GM21717 (cell line): Measurements from ENCODE around the gene SLC30A2.

Experiments used
- ATAC-seq: cut with Tn5 transposase; IDR thresholded peaks from one replicate; pipeline ENCODE4 v1.9.1; 2021; ENCODE audit warnings: mild to moderate bottlenecking, moderate library complexity; ENCODE audit not compliant: unreplicated experiment

The SLC30A2 gene

DNA sequence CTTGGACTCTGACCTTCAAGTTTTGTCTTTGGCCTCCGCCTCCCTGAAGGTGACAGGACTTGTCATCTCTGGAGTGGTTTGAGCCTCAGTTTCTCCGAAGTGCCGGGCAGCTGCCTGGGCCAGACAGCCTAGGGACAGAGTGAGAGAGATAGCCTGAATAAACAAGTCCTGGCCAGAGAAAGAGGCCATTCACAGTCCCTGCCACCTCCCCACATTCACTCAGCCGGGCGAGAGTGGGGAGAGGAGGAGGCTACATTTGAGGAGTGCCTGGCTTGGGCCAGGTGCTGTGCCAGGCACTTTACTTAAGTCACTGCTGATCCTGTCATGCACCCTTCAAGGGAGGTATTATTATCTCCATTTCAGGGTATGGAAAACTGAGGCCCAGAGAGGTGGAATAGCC is 20.9 kb downstream of the SLC30A2 start:
- ATAC-seq: no peak

GRCh38 chr1:26023826-26024225 is 22.1 kb downstream of the SLC30A2 start:
- ATAC-seq: no peak

DNA sequence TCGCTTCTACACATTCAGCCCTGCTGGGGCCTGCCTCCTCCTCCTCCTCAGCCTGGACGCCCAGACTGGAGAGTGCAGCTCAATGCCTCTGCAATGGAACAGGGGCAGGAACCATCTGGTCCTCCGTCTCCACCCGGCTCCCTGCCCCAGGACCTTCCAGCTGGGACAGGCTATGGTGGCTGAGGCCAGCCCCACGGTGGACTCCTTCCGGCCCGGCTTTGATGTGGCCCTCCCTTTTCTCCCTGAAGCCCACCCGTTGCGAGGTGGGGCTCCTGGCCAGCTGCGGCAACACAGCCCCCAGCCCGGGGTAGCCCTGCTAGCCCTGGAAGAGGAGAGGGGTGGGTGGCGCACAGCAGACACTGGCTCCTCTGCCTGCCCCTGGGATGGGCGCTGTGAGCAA is 22.9 kb downstream of the SLC30A2 start:
- ATAC-seq: no peak

DNA sequence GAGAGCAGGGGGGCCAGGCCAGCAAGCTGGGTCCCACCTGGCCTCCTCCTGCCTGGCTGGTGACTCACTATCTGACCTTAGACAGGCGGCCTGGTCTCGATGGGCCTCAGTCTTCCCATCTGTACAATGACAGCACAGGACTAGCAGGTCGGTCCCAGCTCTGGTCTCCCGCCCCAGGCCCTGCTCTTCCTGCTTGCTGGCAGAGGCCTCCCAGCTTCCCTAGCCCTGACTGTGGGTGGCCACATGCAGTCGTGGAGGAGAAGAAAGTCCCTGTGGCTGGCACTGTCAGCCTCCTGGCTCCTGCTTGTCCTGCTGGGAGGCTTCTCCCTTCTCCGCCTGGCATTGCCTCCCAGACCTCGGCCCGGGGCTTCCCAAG is 23.5 kb downstream of the SLC30A2 start:
- no peak for ATAC-seq

- no peak for ATAC-seq
Observed at GRCh38 chr1:26021647-26022403, 24.1 kb downstream of the SLC30A2 start, which contains the start of gene EXTL1. Gene EXTL1 (plus strand): TSS chr1:26021775. CDS start chr1:26022647, 872 bp downstream.

DNA sequence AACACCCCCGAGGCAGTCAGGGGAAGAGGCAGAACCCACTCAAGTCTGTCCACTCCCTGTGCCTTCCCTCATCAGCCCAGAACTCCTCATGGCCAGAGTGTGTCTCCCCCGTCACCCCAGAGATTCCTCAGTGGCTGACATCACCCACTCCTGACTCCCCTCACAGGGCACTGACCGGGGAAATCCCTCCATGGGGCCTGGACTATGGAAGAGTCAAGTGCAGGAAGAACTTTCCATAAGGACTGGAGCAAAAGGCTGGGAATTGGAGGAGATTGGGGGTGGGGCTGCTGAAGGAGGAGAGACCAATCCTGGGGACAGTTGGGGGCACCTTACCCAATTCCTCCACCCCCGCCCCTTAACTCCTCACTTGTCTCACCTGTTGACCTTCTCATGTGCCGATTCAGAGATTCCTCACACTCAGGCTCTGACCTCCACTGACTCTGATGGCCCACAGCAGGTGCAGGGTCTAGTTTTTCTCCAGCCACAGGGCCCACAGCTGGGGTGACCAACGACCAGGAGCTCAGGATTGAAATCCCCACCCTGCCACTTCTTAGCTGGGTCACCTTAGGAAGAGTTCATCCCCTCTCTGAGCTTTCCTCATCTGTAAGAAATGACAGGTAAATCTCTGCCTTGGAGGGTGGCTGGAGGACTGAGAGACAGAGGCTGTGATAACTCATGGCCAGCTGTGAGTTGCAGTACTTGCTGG is 24.8 kb downstream of the SLC30A2 start:
- no peak for ATAC-seq

DNA sequence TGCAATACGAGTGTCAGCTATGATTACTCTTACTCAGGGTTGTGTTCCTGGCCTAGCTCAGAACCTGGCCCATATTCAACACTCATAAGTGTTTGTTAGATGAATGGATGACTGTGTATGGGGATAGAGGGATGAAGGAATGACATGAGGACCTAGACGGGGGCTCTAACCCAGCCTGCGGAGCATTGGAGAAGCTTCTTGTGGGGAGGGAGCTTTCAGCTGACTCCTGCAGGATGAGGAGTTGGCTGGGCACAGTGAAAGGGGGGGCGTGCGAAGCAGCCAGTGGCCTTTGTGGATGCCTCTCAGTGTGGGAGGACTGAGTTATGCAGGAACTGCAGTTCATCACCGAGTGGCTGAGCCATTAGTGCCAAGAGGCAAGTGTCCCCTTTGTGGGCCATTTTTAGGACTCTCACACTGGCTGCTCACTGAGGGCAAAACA is 25.6 kb downstream of the SLC30A2 start:
- ATAC-seq: no peak

GRCh38 chr1:26019641-26020315 is 26.1 kb downstream of the SLC30A2 start:
- no peak for ATAC-seq

DNA sequence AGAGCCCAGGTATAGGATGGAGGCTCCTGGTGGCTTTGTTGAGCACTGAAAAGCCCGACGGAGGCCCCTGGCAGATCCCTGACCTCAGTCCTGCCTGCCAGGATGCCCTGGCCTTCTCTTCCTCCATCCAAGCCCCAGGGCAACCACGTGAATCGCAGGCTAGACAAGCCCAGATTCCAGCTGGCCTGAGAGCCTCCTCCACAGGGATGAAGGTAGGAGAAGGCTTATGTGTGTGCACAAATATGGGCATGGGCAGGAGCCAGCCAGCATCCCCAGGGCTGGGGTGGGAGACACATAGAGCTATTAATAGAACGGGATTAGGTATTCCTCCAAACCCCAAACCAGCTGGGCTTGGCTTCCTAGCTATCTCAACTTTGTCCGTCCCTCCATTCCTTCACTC is 28.3 kb downstream of the SLC30A2 start:
- ATAC-seq: no peak

DNA sequence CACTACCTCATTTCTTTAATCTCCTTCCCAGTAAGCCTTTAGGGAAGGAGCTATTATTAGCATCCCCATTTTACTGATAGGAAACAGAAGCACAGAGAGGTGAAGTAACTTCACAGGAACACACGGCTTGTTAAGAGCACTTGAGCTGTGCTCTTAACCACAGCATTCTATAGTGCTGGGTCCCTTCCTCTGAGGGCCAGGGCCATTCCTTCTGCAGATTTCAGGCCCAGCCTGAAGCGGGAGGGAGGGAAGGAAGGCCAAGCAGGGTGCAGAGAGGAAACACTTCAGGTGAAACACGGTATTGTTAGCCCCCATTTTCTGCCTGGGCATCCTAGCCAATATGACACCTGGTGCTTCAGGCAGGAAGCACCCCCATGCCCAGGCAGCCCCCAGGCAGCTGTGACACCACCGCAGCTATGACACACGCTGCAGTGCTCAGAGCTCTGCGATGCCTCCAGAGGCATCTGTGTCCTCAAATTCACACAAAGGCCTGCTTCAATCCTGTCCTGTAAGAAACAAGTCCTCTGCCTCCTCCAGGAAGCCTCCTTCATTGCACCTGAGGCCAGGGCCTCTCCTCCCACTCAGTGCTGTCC is 28.9 kb downstream of the SLC30A2 start:
- ATAC-seq: no peak

DNA sequence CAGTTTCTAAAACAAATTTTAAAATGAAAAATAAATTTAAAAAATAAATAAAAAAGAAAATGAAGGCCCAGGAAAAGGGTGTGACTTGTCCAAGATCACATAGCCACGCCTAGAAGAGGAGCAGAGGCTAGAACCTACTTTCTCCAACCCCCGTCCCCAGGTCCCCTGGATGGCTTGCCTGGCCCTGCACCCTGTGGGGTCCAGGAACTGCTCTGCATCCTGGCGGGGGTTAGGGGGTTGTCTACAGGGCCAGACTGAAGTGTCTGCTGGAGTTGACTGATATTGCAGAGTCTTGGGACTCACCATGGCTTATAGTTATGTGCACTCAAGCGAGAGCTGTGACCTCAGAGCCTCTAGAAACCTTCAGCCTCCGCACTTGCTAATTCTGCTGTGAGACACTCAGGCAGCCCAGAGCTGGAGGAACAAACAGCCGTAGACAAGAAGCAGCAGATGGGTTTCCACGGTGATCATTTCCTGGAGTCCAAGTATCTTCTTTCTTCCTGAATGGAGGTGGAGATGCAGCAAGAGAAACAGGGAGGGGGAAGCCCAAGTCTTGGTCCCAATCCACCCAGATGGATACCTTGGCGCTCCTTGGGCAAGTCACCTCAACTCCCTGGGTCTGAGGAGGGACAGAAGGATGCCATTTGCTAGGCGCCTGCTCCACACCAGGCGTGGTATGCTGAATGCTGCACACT is 29.5 kb downstream of the SLC30A2 start:
- ATAC-seq: no peak

DNA sequence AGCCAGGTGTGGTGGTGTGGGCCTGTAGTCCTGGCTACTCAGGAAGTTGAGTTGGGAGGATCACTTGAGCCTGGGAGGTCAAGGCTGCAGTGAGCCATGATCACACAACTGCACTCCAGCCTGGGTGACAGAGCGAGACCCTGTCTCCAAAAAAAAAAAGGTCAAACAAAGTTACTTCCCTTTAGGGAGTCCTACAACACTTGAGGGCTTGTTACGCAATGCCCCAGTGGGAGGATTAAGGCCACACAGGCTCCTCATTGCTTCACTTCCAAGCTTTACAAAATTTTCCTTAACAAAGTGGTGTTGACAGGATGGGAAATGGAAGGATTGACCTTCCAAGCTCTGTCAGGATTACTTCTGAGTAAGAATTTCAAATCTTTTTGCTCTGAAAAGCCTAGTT is 30.6 kb downstream of the SLC30A2 start:
- ATAC-seq: no peak

- no peak for ATAC-seq
Observed at GRCh38 chr1:26014179-26014578, 31.7 kb downstream of the SLC30A2 start.

DNA sequence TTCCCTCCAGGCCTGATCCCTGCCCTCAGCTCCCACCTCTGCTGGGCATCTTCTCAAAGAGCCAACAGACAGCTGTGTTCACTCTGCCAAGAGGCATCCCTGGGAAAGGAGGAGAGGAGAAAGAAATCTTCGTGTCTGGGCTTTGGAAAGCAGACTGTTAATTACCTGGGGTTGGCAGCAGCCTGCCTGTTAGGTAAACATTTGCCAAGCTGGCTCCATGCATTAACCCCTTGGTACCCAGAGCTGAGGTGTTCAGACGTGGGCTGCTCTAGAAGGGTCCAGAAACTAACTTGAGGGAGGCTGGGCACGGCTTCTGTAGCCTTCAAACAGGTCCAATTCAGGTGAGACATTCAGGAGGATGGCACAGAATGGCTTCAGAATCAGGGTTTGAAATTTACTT is 33.1 kb downstream of the SLC30A2 start:
- no peak for ATAC-seq

DNA sequence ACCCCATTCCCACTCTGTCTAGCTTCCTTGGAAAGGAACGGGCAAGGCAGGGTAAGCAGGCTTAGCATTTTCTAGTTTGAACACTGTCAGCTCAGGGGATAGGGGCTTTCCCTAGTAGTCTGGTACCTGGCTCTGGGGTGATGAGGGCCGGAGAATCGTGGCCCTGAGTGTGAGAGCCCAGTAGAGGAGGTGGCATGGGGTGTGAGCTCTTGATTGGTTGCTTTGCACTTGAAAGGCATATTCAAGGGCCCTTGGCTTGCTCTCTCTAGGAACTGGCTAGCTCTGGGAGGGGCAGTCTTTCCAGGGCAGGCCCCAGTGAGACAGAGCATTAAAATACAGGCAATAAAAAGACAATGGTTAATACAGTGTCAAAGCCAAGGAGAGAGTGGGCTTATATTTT is 35.1 kb downstream of the SLC30A2 start:
- ATAC-seq: no peak

GRCh38 chr1:26009796-26010447 is 36.0 kb downstream of the SLC30A2 start:
- no peak for ATAC-seq

- ATAC-seq: no peak
Observed at GRCh38 chr1:26006710-26007109, 39.2 kb downstream of the SLC30A2 start.

DNA sequence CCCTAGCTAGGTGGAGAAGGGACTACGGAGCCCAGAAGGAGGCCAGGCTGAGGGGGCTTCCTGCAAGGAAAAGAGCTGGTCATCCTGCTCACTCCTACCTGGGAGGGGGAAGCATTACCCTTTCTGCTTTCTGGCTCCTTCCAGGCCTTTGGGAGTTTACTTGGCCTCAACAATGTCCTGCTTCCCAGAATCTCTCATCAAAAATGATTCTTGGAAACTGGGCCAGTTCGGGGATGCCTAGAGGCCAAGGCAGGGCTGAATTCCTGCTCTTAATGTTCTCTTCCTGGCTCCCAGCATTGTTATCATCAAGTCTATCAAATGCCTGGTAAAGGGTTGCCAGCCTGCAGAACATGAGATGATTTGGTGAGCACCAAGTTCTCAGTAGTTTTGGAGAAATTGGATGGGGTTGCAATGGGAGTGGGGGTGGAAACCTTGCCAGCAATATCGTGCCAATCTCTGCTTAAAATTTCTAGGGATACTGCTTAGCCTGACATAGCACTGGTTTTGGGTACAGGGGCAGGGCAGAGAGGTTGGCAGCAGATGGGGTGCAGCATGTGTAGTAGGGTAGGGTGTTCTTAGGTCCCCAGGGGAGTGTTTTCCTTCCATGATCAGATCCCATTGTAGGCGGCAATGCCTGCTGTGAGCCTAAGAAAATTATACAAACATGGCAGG is 40.3 kb downstream of the SLC30A2 start:
- no peak for ATAC-seq

DNA sequence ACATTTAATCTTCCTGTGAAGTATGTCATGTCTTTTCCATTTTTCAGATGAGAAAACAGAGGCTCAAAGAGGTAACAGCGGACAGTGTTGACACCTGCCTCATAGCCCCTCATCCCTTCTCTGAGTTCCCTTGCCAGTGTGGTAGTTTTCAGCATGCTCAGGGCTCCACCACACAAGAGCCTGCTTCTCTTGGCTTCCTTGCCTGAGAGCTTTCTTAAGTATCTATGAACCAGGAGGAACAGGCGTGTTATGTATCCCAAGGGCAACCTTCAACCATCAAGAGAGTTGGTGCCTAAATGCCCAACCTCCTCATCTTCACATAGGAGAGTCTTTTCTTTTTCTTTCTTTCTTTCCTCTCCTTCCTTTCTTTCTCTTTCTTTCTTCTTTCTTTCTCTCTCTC is 42.2 kb downstream of the SLC30A2 start:
- no peak for ATAC-seq

- no peak for ATAC-seq
Observed at GRCh38 chr1:26003262-26003661, 42.7 kb downstream of the SLC30A2 start.
